NB4 (cell line): ENCODE results near the gene PIGZ.

Experiments
- POLR2A ChIP-seq: IDR thresholded peaks from 2 replicates; pipeline ENCODE4 v1.6.1; 2011; ENCODE audit warnings: mild to moderate bottlenecking; ENCODE audit not compliant: insufficient read length; ENCODE audit errors: extremely low read depth
- TF ChIP-seq, protein P1 (sequence below): IDR thresholded peaks from one replicate; pipeline ENCODE4 v1.5.1; 2012; ENCODE audit warnings: low read depth, low read length

DNA sequence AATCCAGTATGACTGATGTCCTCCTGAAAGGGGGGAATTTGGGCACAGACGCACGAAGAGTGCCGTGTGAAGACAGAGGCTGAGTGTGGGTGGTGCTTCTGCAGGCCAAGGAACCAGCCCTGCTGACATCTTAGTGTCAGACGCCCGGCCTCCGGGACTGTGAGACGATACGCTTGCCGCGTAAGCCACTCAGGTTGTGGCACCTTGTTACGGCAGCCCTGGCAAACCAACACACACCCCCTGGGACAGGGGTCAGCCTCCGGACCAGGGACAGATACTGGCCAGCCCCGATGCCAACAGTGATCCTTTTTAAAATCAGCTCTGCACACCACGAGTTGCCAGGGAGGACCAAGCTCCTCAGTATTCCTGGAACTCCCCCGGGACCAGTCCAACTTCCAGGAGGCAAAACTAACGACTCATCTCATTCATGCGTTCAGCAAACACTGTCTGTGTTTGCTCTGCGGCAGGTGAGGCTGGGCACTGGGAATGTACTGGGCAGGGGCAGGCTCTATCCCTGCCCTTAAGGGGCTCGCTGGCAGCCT is 21.2 kb upstream of the PIGZ start:
- no peak for TF ChIP-seq POLR2A
- TF ChIP-seq, protein P1, sequence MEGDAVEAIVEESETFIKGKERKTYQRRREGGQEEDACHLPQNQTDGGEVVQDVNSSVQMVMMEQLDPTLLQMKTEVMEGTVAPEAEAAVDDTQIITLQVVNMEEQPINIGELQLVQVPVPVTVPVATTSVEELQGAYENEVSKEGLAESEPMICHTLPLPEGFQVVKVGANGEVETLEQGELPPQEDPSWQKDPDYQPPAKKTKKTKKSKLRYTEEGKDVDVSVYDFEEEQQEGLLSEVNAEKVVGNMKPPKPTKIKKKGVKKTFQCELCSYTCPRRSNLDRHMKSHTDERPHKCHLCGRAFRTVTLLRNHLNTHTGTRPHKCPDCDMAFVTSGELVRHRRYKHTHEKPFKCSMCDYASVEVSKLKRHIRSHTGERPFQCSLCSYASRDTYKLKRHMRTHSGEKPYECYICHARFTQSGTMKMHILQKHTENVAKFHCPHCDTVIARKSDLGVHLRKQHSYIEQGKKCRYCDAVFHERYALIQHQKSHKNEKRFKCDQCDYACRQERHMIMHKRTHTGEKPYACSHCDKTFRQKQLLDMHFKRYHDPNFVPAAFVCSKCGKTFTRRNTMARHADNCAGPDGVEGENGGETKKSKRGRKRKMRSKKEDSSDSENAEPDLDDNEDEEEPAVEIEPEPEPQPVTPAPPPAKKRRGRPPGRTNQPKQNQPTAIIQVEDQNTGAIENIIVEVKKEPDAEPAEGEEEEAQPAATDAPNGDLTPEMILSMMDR: no peak
